ENCODE data around the gene SUGCT. TPM values are rescaled to one million over a fixed set of nuclear protein-coding genes. Genes with fewer than 3 reads are reported as not detected.

The SUGCT gene
- total RNA-seq, 1 experiment from 2014 or later, result 5.4 TPM

DNA sequence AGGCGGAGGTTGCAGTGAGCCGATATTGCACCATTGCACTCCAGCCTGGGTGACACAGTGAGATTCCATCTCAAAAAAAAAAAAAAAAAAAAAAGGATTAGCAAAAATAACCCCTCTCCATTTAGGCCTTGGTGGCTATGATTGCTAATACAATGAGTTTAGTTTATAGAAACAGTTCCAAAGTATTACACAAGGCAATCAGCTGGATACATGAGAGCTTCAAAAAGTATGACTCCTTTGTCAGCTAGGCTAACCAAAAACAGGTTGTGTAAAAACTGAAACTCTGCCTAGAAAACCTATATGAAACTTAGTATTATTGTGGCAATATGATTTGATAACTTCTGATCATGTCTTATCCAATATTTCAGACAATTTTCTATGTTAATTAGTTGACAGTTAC is 57.2 kb downstream of the SUGCT start:
- H4K8ac ChIP-seq (replicated peaks; ENCODE audit: insufficient read length, low read depth, low read length), result no peak overlapping the region
- H3T11ph ChIP-seq (ENCODE audit: low read length), result no peak overlapping the region
- no peak overlapping the region for H3K18ac ChIP-seq (ENCODE audit: insufficient read length, low read depth, low read length)
- no peaks in the 10 kb centered on the region for H3K79me2 ChIP-seq (ENCODE audit: insufficient read depth, low read length)
- no peak overlapping the region for H3K23ac ChIP-seq (ENCODE audit: insufficient read length, low read depth, low read length)
- H3K4me1 ChIP-seq (ENCODE audit: insufficient read depth, low read length), result no peaks in the 10 kb centered on the region
- no peak overlapping the region for H2AK5ac ChIP-seq (ENCODE audit: insufficient read length, low read length)
- no peaks in the 10 kb centered on the region for H3K36me3 Mint-ChIP-seq (ENCODE audit: insufficient read depth in 1 of 3, low read depth in 3 of 3)
- H3K23me2 ChIP-seq (ENCODE audit: insufficient read length, low read depth, low read length, poor library complexity, severe bottlenecking), result no peaks in the 10 kb centered on the region
- no peaks in the 10 kb centered on the region for H3K27me3 Mint-ChIP-seq (ENCODE audit: low read depth)
- no peak overlapping the region for H2BK20ac ChIP-seq (ENCODE audit: low read depth, low read length, poor library complexity, severe bottlenecking)
- H2BK12ac ChIP-seq (ENCODE audit: insufficient read length, low read depth, low read length), result no peak overlapping the region
- H2BK15ac ChIP-seq (ENCODE audit: low read depth, low read length), result no peak overlapping the region
- H3K9me3 Mint-ChIP-seq, result no peaks in the 10 kb centered on the region
- no peaks in the 10 kb centered on the region for H4K20me1 ChIP-seq (ENCODE audit: control insufficient read depth, insufficient read depth, insufficient read length)
- TF ChIP-seq, protein P1, sequence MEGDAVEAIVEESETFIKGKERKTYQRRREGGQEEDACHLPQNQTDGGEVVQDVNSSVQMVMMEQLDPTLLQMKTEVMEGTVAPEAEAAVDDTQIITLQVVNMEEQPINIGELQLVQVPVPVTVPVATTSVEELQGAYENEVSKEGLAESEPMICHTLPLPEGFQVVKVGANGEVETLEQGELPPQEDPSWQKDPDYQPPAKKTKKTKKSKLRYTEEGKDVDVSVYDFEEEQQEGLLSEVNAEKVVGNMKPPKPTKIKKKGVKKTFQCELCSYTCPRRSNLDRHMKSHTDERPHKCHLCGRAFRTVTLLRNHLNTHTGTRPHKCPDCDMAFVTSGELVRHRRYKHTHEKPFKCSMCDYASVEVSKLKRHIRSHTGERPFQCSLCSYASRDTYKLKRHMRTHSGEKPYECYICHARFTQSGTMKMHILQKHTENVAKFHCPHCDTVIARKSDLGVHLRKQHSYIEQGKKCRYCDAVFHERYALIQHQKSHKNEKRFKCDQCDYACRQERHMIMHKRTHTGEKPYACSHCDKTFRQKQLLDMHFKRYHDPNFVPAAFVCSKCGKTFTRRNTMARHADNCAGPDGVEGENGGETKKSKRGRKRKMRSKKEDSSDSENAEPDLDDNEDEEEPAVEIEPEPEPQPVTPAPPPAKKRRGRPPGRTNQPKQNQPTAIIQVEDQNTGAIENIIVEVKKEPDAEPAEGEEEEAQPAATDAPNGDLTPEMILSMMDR (conservative IDR thresholded peaks at IDR 0.05), result no peak
- H2BK120ac ChIP-seq (ENCODE audit: low read depth, low read length, poor library complexity, severe bottlenecking), result no peak overlapping the region
- WGBS (ENCODE audit: extremely low coverage, insufficient read length, low lambda C conversion rate), result no CpG with 5 or more reads among the region's 2 CpGs
- no peak overlapping the region for H3K4ac ChIP-seq (ENCODE audit: low read depth, low read length)
- no peak overlapping the region for H3K56ac ChIP-seq (ENCODE audit: insufficient read length, low read depth, low read length)
- no peak overlapping the region for H3K9ac ChIP-seq (ENCODE audit: extremely low read depth, insufficient read length, low read length)
- no peak overlapping the region for H4K5ac ChIP-seq (ENCODE audit: insufficient read length, low read depth, low read length)
- H3K4me2 ChIP-seq (ENCODE audit: insufficient read depth, insufficient read length, low read length), result no peak overlapping the region
- no peak overlapping the region for H2AFZ ChIP-seq (ENCODE audit: low read length)
- no peak overlapping the region for H2BK5ac ChIP-seq (ENCODE audit: insufficient read length, low read length)
- no peaks in the 10 kb centered on the region for H3K9me3 ChIP-seq (ENCODE audit: control insufficient read depth, low read depth, low read length)
- no peak overlapping the region for H4K91ac ChIP-seq (ENCODE audit: insufficient read length, low read depth, low read length)
- no peak overlapping the region for H3K27ac Mint-ChIP-seq
- no peaks in the 10 kb centered on the region for H3K27me3 ChIP-seq (ENCODE audit: insufficient read depth, low read length)
- no peak overlapping the region for H3K14ac ChIP-seq (ENCODE audit: insufficient read depth, low read length)
- no peak overlapping the region for H3K27ac ChIP-seq (ENCODE audit: insufficient read length, low read depth, low read length)
- DNase-seq, result no peak
- H3K4me1 Mint-ChIP-seq, result no peaks in the 10 kb centered on the region; a peak in 1 of 4 replicates
- H3K79me1 ChIP-seq (ENCODE audit: insufficient read depth, low read depth, low read length, poor library complexity, severe bottlenecking), result no peaks in the 10 kb centered on the region
- H3K4me3 Mint-ChIP-seq, result no peak overlapping the region
